Astrocyte of the spinal cord (primary cell): ENCODE data around the gene CCDC91.
"Not testable (repeated sequence)": the region's sequence is repeated elsewhere in the genome, so short reads cannot be mapped to it uniquely, and the experiment has no call there.

ENCODE experiments used
- DNase-seq: peaks from one replicate; pipeline ENCODE4 v3.0.0; 2011; ENCODE audit warnings: low read depth, low spot score
- H3K4me3 ChIP-seq: 2 replicates; pipeline ENCODE4 v1.5.1; 2011; ENCODE audit warnings: low read depth, mild to moderate bottlenecking, low read length, moderate library complexity
- CTCF ChIP-seq: IDR thresholded peaks from 2 replicates; pipeline ENCODE4 v1.5.1; 2012; ENCODE audit warnings: low read depth, mild to moderate bottlenecking, low read length, inconsistent platforms
- in situ Hi-C: cut with HindIII; loops from 2 replicates; pipeline ENCODE4 v1.10.0; 2017; ENCODE audit warnings: low sequenced_read_pairs

The CCDC91 gene

GRCh38 chr12:28191051-28192048, 1.1 kb downstream of the CCDC91 start:
- in situ Hi-C loops: no loop called here
- peak; percentile 19 for DNase-seq
- no peak for TF ChIP-seq CTCF
- peak overlapping the region; percentile 78 for H3K4me3 ChIP-seq

DNA sequence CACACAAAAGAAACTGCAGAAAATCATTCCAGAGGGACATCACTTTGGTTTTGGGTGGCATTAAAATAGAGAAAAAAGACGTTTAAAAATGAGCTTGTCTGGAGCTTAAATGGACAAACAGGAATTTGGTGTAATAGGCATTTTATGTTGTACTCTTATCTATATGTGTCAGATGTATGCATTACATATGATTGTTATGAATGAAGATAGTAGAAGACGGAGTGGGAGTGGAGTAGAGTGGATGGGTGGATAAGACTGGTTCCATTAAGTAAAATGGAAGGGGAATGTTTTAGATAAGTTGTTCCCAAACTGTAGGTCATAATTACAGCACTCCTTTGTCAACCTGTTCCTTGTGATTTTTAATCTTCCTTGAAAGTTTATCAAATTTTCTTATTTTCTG, 1.9 kb downstream of the CCDC91 start:
- no peak overlapping the region for H3K4me3 ChIP-seq
- DNase-seq: no peak
- in situ Hi-C loops: no loop called here
- TF ChIP-seq CTCF: no peak

- DNase-seq, H3K4me3 ChIP-seq, in situ Hi-C loops: not testable (repeated sequence)
These were observed 4.4 kb downstream of the CCDC91 start for GRCh38 chr12:28194621-28195020.

DNA sequence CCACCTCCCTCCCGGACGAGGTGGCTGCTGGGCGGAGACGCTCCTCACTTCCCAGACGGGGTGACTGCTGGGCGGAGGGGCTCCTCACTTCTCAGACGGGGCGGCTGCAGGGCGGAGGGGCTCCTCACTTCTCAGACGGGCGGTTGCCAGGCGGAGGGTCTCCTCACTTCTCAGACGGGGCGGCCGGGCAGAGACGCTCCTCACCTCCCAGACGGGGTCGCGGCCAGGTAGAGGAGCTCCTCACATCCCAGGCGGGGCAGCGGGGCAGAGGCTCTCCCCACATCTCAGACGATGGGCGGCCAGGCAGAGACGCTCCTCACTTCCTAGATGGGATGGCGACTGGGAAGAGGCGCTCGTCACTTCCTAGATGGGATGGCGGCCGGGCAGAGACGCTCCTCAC, 10.9 kb downstream of the CCDC91 start:
- in situ Hi-C loops, H3K4me3 ChIP-seq, DNase-seq: not testable (repeated sequence)

- in situ Hi-C loops: no loop called here
- no peak for TF ChIP-seq CTCF
- DNase-seq: no peak
- H3K4me3 ChIP-seq: no peak overlapping the region
These were observed 12.3 kb downstream of the CCDC91 start for GRCh38 chr12:28202374-28203130.

GRCh38 chr12:28209782-28210181, 19.5 kb downstream of the CCDC91 start:
- no peak overlapping the region for H3K4me3 ChIP-seq
- in situ Hi-C loops: no loop called here
- DNase-seq: peak; percentile 20
- TF ChIP-seq CTCF: no peak

DNA sequence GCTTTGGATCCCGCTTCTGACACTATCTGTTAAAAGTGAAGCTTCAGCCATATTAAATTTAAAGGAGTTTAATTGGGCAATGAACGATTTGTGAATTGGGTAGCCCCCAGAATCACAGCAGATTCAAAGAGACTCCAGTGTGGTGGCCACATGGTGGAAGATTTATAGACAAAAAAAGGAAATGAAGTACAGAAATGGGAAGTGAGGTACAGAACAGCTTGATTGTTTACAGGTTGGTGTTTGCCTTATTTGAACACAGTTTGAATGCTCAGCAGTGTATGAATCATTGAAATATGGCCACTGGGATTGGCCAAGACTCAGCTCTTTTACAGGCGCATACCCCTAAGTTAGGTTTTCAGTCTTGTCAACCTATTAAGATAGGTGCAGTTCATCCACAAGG, 21.9 kb downstream of the CCDC91 start:
- DNase-seq: no peak
- in situ Hi-C loops: no loop called here
- TF ChIP-seq CTCF: no peak
- H3K4me3 ChIP-seq: no peak overlapping the region
